NOMO-1 (cell line): Measurements from ENCODE around the gene NGLY1.

ENCODE experiments used
- DNase-seq, 2 experiments: peaks; one replicate each; lab custom pipeline; 2025; ENCODE audit not compliant: unreplicated experiment in 2 of 2; lab: John Stamatoyannopoulos, UW

The NGLY1 gene

GRCh38 chr3:25782938-25783660 lies at the start of gene NGLY1:
Gene NGLY1 (minus strand): TSS chr3:25783443. CDS start chr3:25783390, 53 bp downstream.
- peak; percentile 80 for DNase-seq

- DNase-seq: peak; percentile 15 to 55
These were observed 48.3 kb upstream of the NGLY1 start for GRCh38 chr3:25831578-25831977.

- DNase-seq: no peak
These were observed 47.4 kb upstream of the NGLY1 start for GRCh38 chr3:25830373-25831280.

GRCh38 chr3:25826510-25826909 lies 43.3 kb upstream of the NGLY1 start:
- no peak for DNase-seq

GRCh38 chr3:25823314-25823713 lies 40.1 kb upstream of the NGLY1 start:
- no peak for DNase-seq

GRCh38 chr3:25821746-25822573 lies 38.7 kb upstream of the NGLY1 start:
- DNase-seq: no peak

GRCh38 chr3:25820816-25821486 lies 37.7 kb upstream of the NGLY1 start:
- DNase-seq: no peak

GRCh38 chr3:25820366-25820765 lies 37.1 kb upstream of the NGLY1 start:
- DNase-seq: no peak

- no peak for DNase-seq
These were observed 35.1 kb upstream of the NGLY1 start for GRCh38 chr3:25818335-25818734.

GRCh38 chr3:25817638-25818037 lies 34.4 kb upstream of the NGLY1 start:
- DNase-seq: no peak

GRCh38 chr3:25817107-25817506 lies 33.9 kb upstream of the NGLY1 start:
- no peak for DNase-seq

- no peak for DNase-seq
These were observed 29.4 kb upstream of the NGLY1 start for GRCh38 chr3:25812644-25813043.

- no peak for DNase-seq
These were observed 21.4 kb upstream of the NGLY1 start for GRCh38 chr3:25804676-25805075.

- no peak for DNase-seq
These were observed 20.6 kb upstream of the NGLY1 start for GRCh38 chr3:25803833-25804232.

- no peak for DNase-seq
These were observed 18.5 kb upstream of the NGLY1 start for GRCh38 chr3:25801786-25802185.

GRCh38 chr3:25789596-25790556 lies 6.6 kb upstream of the NGLY1 start, which contains the start of gene OXSM:
Gene OXSM (plus strand): TSS chr3:25790090. CDS start chr3:25791021, 931 bp downstream.
- DNase-seq: peak; percentile 87 to 88

GRCh38 chr3:25789209-25789595 lies 6.0 kb upstream of the NGLY1 start:
- DNase-seq: no peak

GRCh38 chr3:25787689-25788088 lies 4.4 kb upstream of the NGLY1 start:
- no peak for DNase-seq

- no peak for DNase-seq
These were observed 2.6 kb upstream of the NGLY1 start for GRCh38 chr3:25785826-25786225.
